ENCODE measurements around the gene HTR2A.
A peak's percentile ranks its signal among the peaks of the same experiment; 100 is the strongest.

Gene HTR2A

DNA sequence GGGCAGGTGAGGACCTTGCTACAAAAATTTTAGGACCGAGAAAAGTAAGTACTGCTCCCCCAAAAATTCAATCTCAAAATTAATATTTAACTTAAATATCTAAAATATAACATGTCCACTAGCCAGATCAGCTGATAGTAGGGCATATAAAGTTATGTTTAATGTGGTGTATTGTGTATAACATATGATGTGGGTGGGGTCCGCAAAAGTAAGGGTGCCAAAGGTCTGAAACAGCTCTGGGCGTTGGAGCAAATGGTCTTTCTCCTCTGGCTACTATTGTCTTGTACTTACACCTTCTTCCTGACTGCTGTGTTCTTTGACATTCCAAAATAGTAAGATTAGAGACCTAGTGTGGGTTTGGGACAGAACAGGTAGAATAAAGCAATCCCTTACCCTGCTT is 41.2 kb downstream of the HTR2A start:
- CTCF ChIA-PET: no interaction called here
- H3K9me3 Mint-ChIP-seq: no peaks in the 10 kb centered on the region
- H3K4me1 Mint-ChIP-seq: no peaks in the 10 kb centered on the region
- H3K4me3 Mint-ChIP-seq: no peak overlapping the region
- no peak for DNase-seq
- no peak overlapping the region for H3K27ac Mint-ChIP-seq
- no peaks in the 10 kb centered on the region for H3K36me3 Mint-ChIP-seq
- peaks cover 3% of the 10 kb centered on the region for H3K27me3 Mint-ChIP-seq

DNA sequence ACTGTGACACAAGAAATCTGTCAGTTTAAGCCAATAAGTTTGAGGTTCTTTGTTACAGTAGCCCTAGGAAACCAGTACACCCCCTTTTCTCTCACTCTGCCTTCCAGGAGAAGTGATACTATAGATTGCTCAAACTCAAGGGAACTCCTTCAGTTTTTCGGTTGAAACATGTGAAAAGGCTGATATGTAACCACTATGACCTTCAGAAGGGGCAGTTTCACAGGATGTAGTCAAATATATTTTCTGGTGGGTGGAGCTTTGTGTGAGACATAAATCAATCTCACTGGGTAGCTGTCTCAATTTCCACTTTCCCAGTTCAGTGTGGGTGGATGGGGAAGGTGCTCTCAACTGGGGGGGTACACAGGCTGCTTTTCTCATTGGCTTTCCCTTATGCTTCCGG is 41.7 kb downstream of the HTR2A start:
- no peak overlapping the region for H3K4me3 Mint-ChIP-seq
- peaks cover 3% of the 10 kb centered on the region for H3K27me3 Mint-ChIP-seq
- H3K27ac Mint-ChIP-seq: no peak overlapping the region
- no peaks in the 10 kb centered on the region for H3K36me3 Mint-ChIP-seq
- CTCF ChIA-PET: no interaction called here
- H3K9me3 Mint-ChIP-seq: no peaks in the 10 kb centered on the region
- no peaks in the 10 kb centered on the region for H3K4me1 Mint-ChIP-seq
- no peak for DNase-seq

DNA sequence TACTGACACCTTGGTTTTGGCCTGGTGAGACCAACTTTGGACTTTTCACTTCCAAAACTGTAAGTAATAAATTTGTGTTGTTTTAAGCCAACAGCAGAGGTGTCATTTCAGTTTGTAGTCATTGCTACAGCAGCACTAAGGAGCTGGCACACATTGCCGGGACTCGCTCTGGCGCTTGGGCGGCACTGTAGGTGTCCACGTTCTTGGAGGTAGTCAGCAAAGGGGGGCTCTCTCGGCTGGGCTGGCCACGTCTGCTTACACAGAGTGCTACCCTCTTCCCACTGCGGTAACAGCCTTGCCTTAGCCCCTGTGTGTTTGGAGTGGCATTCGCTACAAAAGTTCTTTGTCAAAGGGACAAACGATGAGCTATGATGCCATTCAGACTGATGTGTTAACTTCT is 44.7 kb downstream of the HTR2A start:
- Mint-ChIP-seq H3K27me3 (peaks cover 7% of the 10 kb centered on the region), H3K9me3 (no peaks in the 10 kb centered on the region), H3K36me3 (no peaks in the 10 kb centered on the region), H3K4me1 (no peaks in the 10 kb centered on the region), H3K4me3 (no peak overlapping the region), H3K27ac (no peak overlapping the region)
- CTCF ChIA-PET: no interaction called here
- DNase-seq: no peak

DNA sequence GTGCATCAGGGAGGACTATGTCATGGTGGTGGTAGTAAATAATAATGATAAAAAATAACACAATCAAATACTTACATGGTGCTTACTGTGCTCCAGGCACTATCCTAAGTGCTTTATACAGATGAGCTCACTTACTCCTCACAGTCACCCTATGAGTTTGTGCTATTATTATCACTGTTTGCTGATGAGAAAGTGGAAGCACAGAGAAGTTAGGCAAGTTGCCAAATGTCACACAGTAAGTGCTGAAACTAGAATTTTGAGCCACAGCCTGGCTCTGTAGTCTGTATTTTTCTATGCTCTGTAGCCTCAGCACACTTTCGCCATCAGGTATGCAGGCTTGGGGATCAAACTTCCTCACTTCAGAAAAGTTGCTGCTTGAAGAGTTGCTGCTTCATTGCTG is 46.6 kb downstream of the HTR2A start:
- Mint-ChIP-seq H3K9me3 (no peaks in the 10 kb centered on the region), H3K4me1 (no peaks in the 10 kb centered on the region), H3K27me3 (peaks cover 10% of the 10 kb centered on the region), H3K36me3 (no peaks in the 10 kb centered on the region), H3K4me3 (no peak overlapping the region), H3K27ac (no peak overlapping the region)
- CTCF ChIA-PET: no interaction called here
- no peak for DNase-seq

DNA sequence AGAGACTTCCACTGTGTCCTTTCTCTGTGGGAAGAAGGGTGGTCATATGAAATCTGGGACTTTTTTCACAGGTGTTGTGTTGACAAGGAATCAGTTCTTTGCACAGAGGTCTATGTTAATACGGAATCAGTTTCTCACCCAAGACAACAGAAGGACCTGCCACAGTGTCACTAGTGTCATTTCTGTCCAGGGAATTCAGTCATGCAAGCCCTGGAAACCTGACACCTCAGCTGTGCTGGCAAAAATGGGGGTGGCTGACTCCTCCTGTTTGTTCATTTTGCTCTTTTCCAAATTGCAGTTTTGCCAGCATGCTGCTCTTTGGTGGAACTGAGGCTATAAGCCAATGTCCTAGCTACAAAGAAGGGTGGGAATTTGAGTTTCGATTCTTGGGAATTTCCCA is 50.1 kb downstream of the HTR2A start:
- Mint-ChIP-seq H3K27ac (no peak overlapping the region), H3K36me3 (no peaks in the 10 kb centered on the region), H3K27me3 (peaks cover 8% of the 10 kb centered on the region), H3K9me3 (no peaks in the 10 kb centered on the region), H3K4me3 (no peak overlapping the region), H3K4me1 (no peaks in the 10 kb centered on the region)
- CTCF ChIA-PET: interaction anchor here (0.8 kb wide), 1 partner anchor 40 kb away, joined by 3 read pairs; no protein-coding TSS in a partner anchor
- no peak for DNase-seq

DNA sequence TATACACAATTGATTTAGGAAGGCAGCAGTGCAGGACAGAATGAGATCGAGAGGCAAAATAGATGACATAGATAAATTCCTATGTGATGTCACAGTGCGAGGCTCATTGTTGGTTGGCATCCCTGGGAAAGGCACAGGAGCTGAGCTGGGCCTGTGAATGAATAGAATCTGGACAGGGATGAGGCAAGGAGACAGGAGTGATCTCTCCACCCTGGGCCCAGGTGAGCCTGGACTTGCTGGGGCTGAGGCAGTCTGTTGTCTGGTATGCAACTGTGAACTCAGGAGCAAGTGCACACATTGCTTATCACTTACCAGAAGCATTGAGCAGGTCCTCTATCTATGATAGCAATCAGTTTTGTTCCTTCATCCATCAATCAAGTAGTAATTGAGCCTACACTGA is 51.7 kb downstream of the HTR2A start:
- CTCF ChIA-PET: no interaction called here
- DNase-seq: no peak

DNA sequence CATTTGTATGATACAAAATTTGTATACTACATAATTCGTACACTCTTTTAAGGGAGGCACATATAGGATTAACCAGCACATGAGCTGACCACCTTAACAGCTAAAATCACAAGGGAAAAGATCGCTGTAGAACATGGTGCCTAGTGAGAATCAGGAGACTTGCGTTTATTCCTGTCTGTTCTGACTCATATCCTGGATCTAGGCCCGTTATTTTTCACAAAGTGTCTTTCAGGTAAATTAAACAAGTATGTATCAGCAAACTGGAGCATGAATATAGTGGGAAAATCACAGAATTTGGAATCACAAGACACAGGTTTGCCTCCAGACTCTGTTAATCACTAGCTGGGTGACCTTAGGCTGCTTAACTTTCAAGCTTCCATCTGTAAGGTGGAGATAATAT is 52.4 kb downstream of the HTR2A start:
- H3K36me3 Mint-ChIP-seq: no peaks in the 10 kb centered on the region
- H3K4me3 Mint-ChIP-seq: no peak overlapping the region
- CTCF ChIA-PET: no interaction called here
- no peaks in the 10 kb centered on the region for H3K4me1 Mint-ChIP-seq
- no peak for DNase-seq
- H3K9me3 Mint-ChIP-seq: no peaks in the 10 kb centered on the region
- H3K27ac Mint-ChIP-seq: no peak overlapping the region
- H3K27me3 Mint-ChIP-seq: peaks cover 7% of the 10 kb centered on the region

More for the DNA sequence above, 51.7 kb downstream of the HTR2A start:
- H3K9me3 Mint-ChIP-seq: no peaks in the 10 kb centered on the region
- no peak overlapping the region for H3K27ac Mint-ChIP-seq
- no peaks in the 10 kb centered on the region for H3K4me1 Mint-ChIP-seq
- peaks cover 8% of the 10 kb centered on the region for H3K27me3 Mint-ChIP-seq
- H3K36me3 Mint-ChIP-seq: no peaks in the 10 kb centered on the region
- H3K4me3 Mint-ChIP-seq: no peak overlapping the region

DNA sequence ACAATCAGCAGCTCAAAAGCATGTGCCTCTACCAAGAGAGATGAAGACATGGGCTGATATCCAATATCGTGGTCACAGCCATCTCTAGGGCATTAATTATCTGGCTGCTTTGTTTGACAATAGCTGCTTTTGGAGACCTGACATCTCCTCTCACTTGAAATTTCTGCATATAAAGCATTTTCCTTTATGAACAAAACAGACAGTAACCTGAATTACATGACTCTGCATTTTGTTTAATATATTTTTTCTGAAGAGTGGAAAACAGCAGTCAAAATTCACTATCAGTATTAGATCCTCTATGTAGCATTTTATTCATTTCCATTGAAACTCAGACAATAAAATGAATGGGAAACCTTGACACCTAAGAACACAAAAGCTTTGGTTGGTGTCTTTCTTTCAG is 57.5 kb downstream of the HTR2A start:
- Mint-ChIP-seq H3K4me3 (no peak overlapping the region), H3K36me3 (no peaks in the 10 kb centered on the region), H3K27ac (no peak overlapping the region), H3K4me1 (no peaks in the 10 kb centered on the region), H3K27me3 (peaks cover 3% of the 10 kb centered on the region), H3K9me3 (no peaks in the 10 kb centered on the region)
- DNase-seq: no peak
- CTCF ChIA-PET: no interaction called here

DNA sequence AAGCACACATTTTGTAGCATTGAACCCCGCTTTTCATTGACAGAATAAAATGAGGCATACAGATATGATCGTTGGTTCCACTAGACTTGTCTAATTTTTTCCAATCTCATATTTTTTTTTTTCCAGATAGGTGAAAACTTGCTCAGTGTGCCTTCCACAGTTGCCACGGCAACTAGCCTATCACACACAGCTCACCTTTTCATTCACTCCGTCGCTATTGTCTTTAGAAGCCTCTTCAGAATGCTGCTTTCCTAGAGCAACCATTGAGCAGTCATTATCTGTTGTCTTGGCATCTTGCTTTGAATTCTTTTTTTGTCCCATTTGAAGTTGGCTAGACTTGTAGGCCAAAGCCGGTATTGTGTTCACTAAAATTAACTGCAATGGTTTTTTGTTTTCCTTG is 62.2 kb downstream of the HTR2A start:
- no peaks in the 10 kb centered on the region for H3K9me3 Mint-ChIP-seq
- no peaks in the 10 kb centered on the region for H3K36me3 Mint-ChIP-seq
- no peaks in the 10 kb centered on the region for H3K4me1 Mint-ChIP-seq
- CTCF ChIA-PET: no interaction called here
- H3K4me3 Mint-ChIP-seq: no peak overlapping the region
- H3K27ac Mint-ChIP-seq: no peak overlapping the region
- no peak for DNase-seq
- peaks cover 7% of the 10 kb centered on the region for H3K27me3 Mint-ChIP-seq

DNA sequence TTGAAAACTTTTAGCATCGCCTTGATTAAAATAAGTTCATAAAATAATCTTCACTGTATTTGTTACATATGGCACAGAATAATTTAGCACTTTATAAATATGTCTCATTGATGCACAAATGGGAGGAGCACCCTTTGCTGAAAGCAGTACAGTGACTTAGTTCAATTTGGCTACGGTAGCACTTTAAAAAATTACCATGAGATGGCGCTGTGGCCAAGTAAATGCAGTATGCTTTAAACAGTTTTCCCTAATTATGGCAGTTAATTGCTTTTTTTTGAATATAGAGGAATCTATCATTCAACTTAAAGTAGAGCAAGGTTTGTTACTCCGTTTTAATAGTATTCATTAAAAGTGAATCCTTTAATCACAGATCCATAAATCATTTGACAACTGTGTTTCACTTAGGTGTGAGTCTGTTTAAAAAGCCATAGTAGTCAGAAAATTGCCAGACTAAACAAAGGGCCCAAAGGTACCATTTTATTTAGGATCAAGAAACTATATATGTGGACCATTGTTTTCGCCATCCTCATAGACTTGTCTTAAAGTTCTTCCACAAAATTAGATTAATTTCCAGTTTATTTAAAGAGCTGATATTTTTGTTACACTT is 65.2 kb downstream of the HTR2A start:
- H3K27me3 Mint-ChIP-seq: peaks cover 7% of the 10 kb centered on the region
- H3K4me1 Mint-ChIP-seq: no peaks in the 10 kb centered on the region
- H3K4me3 Mint-ChIP-seq: no peak overlapping the region
- H3K36me3 Mint-ChIP-seq: no peaks in the 10 kb centered on the region
- CTCF ChIA-PET: interaction anchor here (0.6 to 1.3 kb wide), 10 partner anchors 17 to 1936 kb away, joined by 3 to 4 read pairs (median 3); no protein-coding TSS in a partner anchor
- no peak overlapping the region for H3K27ac Mint-ChIP-seq
- H3K9me3 Mint-ChIP-seq: no peaks in the 10 kb centered on the region
- peak; percentile 46 for DNase-seq

DNA sequence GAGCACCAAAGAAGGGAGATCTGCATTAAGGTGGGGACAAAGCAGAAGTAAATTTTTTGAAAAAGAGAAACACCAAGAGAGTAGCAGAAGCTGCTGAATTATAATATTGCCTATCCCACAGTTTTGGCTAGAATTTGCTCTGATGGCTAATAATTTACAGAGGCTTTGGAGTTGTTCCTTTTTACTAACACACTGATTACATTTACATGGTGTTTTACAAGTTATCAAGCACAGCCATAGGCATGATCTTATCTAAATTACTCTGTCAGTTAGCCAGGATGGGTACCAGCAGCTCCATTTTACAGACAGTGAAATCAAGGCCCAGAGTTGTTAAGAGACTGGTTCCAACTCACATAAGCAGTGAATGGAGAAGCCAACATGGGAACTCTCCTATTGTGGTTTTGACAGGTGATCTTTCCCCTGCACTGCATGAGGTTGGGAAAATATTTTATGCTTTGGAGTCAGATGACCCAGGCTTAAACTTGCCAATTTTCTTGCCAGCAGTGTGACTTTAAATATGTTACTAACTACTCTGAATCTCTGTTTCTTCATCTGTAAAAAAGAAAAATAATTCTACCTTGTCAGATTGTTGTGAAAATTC is 66.3 kb downstream of the HTR2A start:
- Mint-ChIP-seq H3K4me3 (no peak overlapping the region), H3K9me3 (no peaks in the 10 kb centered on the region), H3K36me3 (no peaks in the 10 kb centered on the region), H3K27ac (no peak overlapping the region), H3K4me1 (no peaks in the 10 kb centered on the region), H3K27me3 (peaks cover 7% of the 10 kb centered on the region)
- DNase-seq: no peak
- CTCF ChIA-PET: interaction anchor here (0.6 to 1.3 kb wide), 2 partner anchors 18 to 1564 kb away, joined by 3 read pairs; no protein-coding TSS in a partner anchor

DNA sequence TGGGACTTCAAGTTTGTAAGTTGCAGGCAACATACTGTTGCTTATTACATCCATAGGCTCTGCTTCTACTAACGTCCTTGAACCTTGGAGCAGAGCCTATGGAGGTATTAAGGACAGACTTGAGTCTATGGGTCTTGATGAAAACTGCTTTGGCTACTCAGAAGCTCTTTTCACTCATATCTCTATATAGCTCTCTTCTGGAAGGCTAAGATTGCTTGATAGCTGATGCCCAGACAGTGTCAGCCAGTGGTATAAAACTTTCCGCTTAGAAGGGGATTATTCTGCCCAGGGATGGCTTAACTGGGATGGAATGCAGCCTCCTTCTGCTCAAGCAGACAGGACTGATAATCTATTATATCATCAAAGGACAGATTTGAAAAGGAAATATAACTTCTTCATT is 74.3 kb downstream of the HTR2A start:
- Mint-ChIP-seq H3K27me3 (peaks cover 14% of the 10 kb centered on the region), H3K9me3 (no peaks in the 10 kb centered on the region), H3K36me3 (no peaks in the 10 kb centered on the region), H3K4me1 (no peaks in the 10 kb centered on the region), H3K4me3 (no peak overlapping the region), H3K27ac (no peak overlapping the region)
- DNase-seq: no peak
- CTCF ChIA-PET: no interaction called here

DNA sequence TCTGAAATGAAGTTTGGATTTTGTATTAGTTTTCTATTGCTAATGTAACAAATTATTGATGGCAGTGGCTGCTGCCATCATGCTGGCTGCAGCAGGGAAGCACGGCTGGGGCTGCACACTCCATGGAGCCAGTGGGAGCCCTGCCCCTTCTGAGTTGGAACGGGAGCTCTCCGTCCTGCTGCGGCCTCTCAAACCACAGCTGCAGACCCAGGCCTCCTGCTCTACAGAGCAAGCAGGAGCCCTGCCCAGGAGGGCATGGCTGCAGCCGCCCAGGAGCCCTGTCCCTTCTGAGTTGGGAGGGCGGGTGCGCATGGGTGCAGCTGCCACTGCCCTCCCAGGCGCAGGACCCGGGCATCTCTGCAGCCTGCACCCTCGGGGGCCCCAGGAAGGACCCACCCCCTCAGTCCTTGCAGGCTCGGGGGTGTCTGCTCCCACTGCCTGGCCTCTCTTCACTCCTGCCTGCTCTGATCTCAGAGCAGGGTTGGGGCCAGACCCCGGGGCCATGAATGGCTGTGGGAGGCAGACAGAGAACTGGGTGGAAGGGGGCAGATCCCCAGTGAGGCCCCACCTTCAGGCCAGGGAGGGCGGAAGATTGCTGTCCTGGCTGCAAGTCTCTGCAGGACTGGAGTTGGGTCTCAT is 78.9 kb downstream of the HTR2A start:
- H3K4me1 Mint-ChIP-seq: no peaks in the 10 kb centered on the region
- DNase-seq: no peak
- H3K36me3 Mint-ChIP-seq: no peaks in the 10 kb centered on the region
- H3K27me3 Mint-ChIP-seq: peaks cover 14% of the 10 kb centered on the region
- no peak overlapping the region for H3K27ac Mint-ChIP-seq
- peaks cover 3% of the 10 kb centered on the region for H3K9me3 Mint-ChIP-seq
- H3K4me3 Mint-ChIP-seq: no peak overlapping the region
- CTCF ChIA-PET: no interaction called here

DNA sequence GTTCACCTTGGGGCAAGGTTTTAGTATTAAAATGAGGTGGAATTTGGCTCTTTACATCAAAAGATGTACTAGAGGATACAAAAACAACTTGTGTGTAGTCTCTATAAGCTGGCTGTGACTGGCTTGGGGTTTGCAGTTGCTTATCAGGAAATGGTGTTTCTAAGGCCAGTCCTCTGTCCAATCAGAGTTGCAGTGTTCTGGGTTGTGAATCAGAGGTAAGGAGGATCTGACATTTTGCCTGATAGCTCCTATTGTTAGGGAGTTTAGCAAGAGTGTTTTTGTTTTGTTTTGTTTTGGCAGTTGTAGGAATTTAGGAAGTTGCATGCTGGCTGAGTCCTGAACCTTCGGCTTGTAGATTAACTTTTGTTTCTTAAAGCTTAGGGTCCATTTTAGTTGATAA is 79.8 kb downstream of the HTR2A start:
- DNase-seq: no peak
- Mint-ChIP-seq H3K27ac (no peak overlapping the region), H3K4me3 (no peak overlapping the region), H3K36me3 (no peaks in the 10 kb centered on the region), H3K27me3 (peaks cover 14% of the 10 kb centered on the region), H3K4me1 (peaks cover 2% of the 10 kb centered on the region), H3K9me3 (peaks cover 11% of the 10 kb centered on the region)
- CTCF ChIA-PET: no interaction called here

DNA sequence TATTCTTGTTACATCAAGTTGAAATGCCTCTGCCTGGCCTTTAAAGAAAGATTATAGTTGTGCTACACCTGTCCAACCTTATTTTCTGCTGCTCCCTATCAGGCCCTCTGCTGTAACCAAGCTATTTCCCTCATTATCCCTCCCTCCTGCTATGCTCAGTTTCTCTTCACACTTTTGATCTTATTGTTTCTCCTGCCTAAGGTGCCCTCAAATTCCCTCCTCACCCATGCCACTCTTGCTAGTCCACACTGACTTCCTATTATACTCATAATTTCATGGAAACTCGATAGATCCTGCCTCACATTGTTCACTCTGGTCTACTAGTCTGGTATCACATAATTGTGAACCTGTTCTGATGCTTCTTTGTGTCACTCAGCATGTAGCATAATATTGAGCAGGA is 80.5 kb downstream of the HTR2A start:
- CTCF ChIA-PET: no interaction called here
- H3K27me3 Mint-ChIP-seq: peaks cover 14% of the 10 kb centered on the region
- H3K36me3 Mint-ChIP-seq: no peaks in the 10 kb centered on the region
- peaks cover 4% of the 10 kb centered on the region for H3K4me1 Mint-ChIP-seq
- no peak for DNase-seq
- H3K27ac Mint-ChIP-seq: no peak overlapping the region
- peaks cover 13% of the 10 kb centered on the region for H3K9me3 Mint-ChIP-seq
- no peak overlapping the region for H3K4me3 Mint-ChIP-seq

Measured in activated naive CD4-positive, alpha-beta T cell treated with anti-CD3 and anti-CD28 coated beads, Interleukin-2, amount 10 ng/mL, durations not matched to agents 7 days and 5 days (primary cell).